HG03280 (cell line): ENCODE data around the gene TET2.
A peak's percentile ranks its signal among the peaks of the same experiment; 100 is the strongest.

Source experiments
- ATAC-seq: cut with Tn5 transposase; IDR thresholded peaks from one replicate; pipeline ENCODE4 v1.9.1; 2021; ENCODE audit warnings: mild to moderate bottlenecking, moderate library complexity; ENCODE audit not compliant: unreplicated experiment

Gene TET2

DNA sequence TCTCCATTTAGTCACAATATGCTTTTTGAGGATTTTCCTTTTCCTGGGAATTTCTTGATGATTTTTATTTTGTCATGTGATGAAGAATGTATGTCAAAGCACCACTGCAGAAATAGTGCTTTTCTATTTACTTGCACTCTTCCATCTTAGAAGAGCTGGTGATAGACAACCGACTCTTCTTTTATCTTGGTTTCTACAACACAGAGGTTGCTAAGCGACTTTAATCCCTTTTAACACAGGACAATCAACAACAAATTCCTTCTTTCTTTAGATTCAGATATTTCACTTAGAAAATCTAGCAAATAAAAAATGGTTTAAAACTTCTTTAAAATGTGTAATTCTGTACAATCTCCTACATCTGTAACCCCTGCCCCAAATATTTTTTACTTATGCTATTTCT lies 34.6 kb downstream of the TET2 start:
- no peak for ATAC-seq

DNA sequence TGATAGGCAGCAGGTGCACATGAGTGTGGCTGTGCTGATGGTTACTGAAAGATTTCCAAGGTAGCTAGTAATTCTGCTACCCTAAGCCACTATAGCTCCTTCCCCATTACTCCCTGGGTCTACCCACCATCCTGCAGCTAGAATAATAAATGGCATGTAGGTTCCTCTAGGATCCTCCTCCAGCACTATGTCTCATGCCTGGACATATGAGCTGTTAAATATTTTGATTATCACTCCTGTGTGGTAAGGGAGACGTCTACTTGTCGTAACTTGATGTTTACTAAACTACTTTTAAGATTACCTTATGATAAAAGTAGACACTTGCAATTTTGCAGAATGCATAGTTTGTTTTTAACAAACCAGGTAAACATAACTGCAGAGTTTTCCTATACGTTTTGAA lies 35.5 kb downstream of the TET2 start:
- no peak for ATAC-seq

DNA sequence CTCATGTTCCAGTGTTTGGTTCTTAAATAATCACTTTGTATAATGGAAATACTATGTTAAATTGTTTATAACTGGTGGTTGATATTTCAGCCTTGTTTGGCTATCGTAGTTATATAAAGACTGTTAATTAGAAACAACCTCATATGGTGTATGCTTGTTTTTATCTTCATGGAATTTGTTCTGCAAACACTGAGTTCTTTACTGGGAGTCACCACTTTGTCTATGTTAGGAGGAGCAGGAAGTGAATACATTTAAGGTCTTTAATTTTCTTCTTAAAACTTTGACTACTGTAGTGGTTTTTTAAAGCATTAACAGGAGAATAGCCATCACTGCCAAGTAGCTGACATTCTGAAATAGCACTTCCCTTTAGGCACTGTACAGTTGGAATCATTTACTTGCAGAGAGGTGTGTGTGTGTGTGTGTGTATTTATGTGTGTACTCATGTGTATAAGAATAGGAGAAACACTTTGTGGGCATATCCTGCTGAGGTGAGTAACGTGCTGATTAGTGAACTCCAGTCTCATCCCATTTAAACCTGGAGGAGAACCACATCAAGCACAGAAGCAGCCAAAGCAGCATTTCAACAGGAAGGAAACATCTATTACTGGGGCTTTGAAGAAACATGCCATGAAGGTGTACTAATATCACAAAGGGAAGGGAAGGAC lies 37.8 kb downstream of the TET2 start:
- ATAC-seq = no peak

DNA sequence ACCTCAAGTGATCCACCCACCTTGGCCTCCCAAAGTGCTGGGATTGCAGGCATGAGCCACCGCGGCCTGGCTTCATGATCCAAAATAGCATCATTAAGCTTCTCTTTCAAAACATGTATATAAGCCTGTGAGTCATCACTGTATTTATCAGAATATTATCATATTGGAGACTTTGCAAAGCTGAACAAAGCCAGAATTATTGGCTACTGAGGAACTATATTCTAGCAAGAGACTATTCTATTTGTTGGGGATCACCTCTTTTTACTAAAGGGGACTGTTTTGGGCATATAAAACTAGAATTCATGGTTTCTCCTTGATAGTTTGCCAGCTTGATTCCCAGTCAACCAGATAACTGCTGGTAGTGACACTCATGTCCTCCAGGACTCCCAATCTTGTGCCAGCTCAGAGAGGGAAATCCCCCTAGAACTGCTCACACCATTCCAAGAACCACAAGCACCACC lies 40.1 kb downstream of the TET2 start:
- ATAC-seq = no peak

DNA sequence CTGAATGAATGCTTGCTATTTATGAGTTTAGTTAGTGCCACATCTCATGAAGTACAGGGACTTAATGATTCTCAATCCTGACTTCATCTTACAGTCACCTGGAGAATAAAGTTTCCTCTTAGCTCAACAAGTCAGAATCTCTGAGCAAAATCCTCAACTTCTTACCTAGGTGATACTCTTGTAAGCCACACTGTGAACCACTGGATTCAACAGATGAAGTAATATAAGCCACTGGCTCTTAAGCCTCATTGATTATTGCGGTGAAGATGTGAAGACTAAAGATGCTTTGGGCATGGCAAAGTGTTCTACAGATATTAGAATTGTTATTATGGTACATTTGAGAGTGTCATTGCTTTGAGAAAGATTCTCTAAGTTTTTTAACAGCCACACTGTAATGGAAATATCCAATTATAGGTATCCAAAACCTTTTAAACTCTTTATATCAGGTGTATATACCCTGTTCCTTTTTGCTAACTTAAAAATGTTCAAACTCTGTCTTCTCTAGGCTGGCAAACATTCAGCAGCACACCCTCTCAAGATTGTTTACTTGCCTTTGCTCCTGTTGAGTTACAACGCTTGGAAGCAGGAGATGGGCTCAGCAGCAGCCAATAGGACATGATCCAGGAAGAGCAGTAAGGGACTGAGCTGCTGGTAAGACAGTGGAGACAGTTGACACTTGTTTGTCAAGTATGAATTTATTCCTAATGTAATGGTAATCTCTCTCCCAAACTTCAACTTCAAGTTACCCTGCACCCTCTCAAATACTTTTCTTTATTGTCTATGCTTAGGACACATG lies 43.4 kb downstream of the TET2 start:
- ATAC-seq = no peak

DNA sequence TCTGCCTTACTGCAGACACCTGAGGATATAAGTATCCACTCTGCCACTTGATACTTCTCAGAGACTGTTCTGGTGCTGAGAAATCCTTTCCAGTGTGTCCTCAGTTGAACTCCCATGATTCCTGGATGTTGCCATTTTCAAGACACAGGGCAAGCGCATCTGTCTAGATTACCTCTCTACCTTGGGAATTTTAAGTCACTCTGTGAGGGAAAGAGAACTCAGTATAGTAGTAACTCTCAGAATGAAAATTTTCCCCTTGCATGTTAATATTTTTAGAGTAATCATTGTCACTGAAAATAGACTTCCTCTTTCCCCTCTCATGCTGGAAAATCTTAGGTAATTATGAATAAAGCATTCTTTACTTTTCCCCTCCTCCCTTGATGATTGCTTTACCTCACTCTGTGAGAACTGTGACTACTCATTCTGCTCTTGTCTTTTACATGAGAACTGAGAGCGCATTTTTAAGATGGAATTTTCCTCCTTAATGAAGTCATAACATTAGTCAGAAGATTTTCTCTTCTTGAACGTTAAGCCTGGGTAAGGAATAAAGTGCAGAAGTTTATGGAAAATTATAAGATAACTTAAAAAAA lies 45.0 kb downstream of the TET2 start:
- ATAC-seq = peak; percentile 44

DNA sequence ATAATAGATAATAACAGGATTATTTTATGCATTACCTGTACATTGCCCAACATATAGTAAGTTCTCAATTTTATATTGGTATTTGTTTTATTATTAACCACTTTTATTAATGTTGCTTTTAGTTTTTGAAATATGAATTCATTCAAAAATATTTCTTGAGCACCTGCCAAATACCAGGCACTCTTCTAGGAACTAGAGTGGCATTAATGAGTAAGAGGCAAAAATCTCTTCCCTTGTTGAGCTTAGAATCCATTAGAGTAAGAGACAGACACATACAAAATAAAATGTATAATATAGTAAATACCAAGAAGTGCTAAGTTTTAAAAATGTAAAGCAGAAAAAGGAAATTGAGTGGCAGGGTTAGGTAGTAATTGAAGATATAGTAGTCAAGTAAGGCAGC lies 45.8 kb downstream of the TET2 start:
- no peak for ATAC-seq

DNA sequence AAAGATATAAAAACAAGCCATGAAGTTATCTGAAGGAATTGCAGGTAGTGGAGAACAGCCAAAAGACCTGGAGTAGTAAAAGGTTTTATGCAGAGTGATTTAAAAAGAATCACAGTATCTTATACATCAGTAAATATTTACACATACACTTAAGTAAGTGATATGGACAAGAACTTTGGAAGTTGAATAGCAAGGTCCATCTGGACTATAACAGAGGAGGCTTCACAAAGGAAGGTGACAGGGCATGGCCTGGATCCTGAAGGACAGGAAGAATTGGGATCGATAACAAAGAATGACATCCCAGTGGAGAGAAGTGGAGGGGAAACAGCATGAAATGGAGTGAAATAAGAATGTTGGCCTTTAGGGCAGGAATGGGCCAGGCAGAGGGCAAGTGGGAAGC lies 46.2 kb downstream of the TET2 start:
- ATAC-seq = no peak

DNA sequence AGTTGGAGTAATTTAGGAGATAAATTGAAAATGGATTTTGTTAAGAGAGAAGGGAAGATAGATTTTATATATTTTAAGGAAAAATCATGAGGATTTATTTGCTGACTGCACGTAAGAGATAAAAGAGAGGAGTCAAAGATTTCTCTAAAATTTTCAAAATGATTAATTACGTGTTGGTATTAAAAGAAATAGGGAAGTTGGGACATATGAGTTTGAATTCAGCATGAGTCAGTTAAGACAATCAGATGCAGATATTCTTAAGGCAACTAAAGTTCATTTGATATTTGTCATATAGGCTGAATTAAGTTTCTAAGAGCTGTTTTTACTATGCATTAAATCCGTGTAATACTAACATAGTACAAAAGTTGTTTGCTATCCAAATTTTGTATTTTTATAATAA lies 46.9 kb downstream of the TET2 start:
- ATAC-seq = no peak

DNA sequence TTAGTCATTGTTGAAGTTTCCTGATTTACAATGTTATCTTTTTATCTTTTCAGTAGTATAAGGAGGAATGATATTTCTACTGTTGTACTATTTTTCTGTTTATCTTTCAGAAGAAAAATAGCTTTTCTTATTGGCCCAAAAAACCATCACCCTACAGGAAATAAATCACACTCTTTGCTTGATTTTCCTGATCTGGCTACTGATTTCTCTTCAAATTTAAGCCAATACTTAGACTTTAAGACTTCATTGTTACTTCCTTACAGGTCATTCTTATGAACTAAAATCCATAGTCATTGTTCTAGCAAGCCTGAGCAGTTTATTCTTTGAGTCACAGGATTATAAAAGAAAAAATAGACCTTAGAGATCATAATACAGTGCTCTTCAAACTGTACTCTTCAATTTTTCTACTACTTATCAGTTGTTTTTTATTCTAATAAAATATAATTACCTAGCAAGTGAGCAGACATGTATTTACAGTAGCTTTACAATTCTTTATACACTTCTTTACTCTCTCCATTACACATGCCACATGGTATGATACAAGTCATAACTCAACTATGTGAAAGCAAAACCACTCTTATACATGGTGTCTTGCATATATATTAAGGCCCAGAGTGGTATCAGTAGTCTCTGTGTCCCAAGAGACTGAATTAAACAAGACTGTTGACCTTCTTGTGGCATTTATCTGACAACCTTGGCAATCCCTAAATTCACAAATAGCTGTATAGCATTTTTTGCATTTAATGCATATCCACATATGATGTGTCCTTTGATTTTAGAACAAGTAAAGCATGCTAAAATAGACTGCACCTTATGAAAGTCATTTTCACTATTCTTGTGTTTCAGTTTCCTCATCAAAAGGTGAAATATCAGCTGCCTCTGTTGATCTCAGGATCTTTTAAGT lies 47.9 kb downstream of the TET2 start:
- peak; percentile 96 for ATAC-seq

DNA sequence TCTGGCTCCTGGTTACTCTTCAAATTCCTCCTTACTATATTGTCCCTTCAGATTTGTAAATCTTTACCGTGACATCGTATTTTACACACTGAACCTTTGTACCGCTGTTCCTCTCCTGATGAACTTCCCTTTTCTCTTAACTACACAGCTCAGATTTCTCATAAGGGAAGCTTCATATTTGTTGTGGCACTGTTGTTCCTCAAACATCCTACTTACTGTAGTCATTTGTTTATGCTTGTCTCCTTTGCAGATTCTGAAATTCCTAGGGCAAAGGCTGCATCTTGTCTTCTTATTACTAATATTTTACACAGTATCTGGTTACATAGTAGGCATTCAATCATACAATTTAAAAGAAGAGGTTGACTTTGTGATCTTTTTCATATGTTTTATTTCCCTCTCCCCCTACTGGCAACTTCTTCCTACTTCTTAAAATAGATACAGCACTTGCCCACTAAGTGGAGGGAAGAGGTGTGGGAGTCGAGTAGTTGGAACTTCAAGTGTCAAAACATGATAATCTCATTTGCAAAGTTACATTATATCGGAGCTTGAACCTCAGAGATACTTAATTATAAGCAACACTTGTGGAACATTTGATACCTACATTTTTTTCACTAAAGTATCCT lies 50.0 kb downstream of the TET2 start:
- no peak for ATAC-seq

DNA sequence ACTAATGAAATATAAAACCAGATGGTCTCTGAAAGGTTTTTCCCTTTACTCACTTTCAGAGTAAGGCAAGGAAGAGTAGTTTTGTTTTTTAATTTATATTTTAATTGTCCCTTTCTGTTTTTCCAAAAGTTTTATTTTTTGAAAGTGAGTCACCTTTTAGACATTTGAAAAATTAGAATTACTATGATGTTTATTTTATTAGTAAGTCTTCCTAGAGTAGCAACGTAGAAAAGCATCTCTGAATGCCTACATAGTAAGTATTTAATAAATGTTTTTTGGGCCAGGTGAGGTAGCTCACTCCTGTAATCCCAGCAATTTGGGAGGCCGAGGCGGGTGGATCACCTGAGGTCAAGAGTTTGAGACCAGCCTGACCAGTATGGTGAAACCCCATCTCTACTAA lies 51.1 kb downstream of the TET2 start:
- no peak for ATAC-seq

DNA sequence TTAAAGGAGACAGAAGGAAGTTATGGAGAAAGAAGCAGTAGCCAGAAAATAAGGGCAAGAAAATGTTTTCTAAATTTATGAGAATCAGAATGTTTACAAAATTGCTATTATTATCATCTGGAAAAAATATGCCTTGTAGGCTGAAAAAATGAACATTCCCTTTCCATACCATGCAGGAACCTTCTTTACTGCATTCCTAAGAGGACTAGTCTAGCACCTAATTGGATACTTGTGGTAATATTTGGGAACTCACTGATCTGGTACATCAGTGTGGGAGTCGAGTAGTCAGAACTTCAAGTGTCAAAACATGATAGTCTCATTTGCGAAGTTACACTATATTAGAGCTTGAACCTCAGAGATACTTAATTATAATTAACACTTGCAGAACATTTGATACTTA lies 51.9 kb downstream of the TET2 start:
- ATAC-seq = no peak

DNA sequence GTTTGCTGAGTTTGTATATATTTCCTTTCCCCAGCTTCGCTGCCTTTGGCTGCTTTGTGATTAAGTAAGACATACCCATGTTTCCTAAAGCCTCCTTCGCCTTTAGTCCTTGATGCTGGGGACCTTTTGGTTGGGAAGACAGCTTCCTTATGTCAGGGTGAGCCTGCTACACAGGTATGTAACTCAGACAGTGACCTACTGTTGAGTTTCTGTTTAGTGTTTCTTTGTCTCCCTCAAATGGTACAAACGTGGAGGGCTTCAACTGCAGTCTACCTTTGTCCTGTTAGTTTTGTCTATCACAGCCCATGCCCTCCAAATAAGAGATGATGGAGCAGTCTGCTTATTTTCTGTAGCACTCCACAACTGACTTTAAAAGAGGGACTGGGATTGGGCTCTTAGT lies 59.5 kb downstream of the TET2 start:
- ATAC-seq = no peak

DNA sequence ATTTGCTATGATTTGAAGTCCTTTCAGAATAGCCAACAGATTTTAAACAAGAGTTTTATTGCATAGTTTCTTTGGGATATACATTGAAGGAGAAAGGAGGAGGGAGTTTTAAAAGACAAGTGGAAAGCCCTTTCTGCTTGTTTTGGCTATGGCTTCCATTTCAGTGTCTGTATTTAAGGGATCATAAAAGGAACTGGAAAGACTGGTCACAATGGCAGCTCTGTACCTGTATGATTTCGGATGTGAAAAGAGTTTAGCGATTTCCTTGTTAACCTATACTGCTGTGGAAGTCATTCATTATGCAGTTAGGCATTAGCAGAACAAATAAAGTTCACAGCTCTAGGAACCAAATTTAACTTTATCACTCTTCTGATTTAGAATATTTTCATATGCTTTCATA lies 60.7 kb downstream of the TET2 start:
- no peak for ATAC-seq

DNA sequence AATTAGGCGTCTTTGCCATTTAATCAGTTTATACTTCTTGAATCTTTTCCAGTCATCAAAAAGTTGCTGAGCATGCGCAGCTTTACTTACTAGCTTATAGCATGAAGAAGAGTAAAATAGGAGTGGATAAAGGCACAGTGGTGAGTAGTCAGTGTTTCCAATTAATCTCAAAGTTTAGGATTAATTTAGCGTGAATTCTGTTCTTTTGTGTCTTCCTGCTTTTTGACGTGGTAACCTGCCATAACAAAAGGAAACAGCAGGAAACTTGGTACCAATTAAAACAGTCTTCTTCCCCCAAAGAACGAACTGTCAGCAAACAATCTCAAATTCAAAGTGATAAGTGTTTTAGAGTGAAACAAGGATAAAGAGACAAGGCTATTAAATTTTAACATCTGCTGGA lies 61.9 kb downstream of the TET2 start:
- ATAC-seq = no peak

DNA sequence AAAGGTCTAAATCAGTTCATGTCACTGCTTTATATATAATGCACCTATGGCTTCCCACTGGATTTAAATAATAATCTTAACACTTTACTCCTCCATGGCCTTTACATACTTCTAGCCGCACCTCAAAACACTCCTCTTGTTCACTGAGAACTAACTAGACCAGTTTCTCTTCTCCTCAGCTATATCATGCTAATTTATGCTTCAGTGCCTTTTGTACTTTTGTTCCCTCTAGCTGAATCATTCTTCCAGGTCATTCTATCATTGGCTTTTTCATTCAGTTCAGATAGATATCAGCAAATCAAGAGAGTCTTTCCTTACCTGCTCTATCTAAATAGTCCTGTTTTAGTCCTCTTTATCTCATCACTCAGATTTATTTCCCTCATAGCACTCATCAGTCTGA lies 64.2 kb downstream of the TET2 start:
- no peak for ATAC-seq

DNA sequence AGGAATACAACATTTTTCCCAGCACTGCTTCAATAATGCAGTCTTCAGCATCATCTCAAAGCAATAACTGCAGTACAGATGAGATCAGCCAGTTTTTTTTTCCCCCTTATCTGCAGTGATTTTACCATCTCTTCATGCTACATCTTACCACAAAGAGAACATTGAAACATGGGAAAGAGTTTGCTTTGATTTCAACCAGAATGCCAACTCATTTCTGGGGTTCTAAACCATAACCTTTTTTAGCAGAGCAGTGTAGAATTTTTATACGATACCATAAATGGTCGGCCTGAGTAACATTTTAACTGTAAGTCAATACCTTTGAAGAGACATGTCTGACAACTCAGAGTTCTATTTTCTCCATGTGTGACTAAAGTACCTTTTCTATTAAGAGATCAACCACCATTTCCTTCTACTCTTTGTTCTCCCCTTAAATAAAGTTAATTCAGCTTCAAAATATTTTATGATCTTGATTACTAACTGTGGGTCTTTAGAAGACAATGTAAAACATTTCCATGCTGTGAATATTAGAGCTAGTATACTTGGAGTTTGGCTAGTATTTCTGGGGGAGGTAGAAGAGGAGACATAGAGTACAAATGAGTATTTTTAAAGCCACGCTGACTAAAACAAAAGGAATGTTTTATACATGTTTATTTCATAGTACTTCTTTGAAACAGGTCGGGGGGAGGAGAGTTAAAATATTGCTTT lies 69.1 kb downstream of the TET2 start:
- ATAC-seq = peak; percentile 52

DNA sequence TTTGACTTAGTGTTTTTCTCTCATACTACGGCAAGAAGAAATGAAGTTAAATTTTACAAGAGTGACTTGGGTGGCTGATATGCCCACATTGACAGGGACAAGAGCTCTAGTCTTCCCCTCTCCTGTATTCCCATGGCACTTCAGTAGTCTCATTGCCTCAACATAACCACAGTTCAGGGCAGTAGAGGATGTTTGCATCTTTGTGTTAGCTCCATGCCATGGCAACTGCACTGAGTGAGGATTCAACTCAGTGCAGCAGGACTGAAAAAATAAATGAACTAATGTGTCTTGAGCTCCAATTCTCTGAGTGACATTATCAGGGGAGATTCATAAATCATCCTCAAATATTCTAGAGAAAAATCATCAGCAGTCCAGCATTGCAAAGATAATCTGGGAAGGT lies 78.8 kb downstream of the TET2 start:
- no peak for ATAC-seq

DNA sequence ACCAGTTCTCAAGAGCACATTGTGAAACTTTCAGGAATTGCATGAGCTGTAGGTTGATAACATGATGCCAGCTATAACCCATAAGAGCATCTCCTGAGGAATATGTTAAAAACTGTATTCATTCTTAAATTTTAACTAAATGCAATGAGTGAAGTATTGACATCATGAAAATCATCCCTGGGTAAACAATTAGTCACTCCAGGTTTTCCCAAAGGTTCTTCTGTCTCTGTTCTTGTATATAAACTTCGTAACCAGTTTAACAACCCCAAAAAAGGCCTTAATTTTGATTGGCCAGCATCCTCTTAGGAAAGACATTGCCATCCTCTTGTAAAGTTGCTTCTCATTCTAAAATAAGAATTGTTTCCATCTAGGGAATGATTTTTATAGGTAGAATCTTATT lies 80.4 kb downstream of the TET2 start:
- no peak for ATAC-seq
